Measurements from ENCODE around the gene ME1. TPM values are rescaled to one million over a fixed set of nuclear protein-coding genes. Genes with fewer than 3 reads are reported as not detected.

The ME1 gene
- total RNA-seq, 3 donors from 2014 or later, result 2.6 to 10.4 (median 7.3) TPM

- intact Hi-C loops (cut with DNase I, micrococcal nuclease), result no loop called here
- no peak for ATAC-seq
These were observed 97.4 kb downstream of the ME1 start for GRCh38 chr6:83333500-83333899.

GRCh38 chr6:83314693-83315092, 116.2 kb downstream of the ME1 start:
- ATAC-seq, result no peak
- intact Hi-C loops (cut with DNase I, micrococcal nuclease), result no loop called here

More at GRCh38 chr6:83333500-83333899, 97.4 kb downstream of the ME1 start:
- TF ChIP-seq, protein P1, sequence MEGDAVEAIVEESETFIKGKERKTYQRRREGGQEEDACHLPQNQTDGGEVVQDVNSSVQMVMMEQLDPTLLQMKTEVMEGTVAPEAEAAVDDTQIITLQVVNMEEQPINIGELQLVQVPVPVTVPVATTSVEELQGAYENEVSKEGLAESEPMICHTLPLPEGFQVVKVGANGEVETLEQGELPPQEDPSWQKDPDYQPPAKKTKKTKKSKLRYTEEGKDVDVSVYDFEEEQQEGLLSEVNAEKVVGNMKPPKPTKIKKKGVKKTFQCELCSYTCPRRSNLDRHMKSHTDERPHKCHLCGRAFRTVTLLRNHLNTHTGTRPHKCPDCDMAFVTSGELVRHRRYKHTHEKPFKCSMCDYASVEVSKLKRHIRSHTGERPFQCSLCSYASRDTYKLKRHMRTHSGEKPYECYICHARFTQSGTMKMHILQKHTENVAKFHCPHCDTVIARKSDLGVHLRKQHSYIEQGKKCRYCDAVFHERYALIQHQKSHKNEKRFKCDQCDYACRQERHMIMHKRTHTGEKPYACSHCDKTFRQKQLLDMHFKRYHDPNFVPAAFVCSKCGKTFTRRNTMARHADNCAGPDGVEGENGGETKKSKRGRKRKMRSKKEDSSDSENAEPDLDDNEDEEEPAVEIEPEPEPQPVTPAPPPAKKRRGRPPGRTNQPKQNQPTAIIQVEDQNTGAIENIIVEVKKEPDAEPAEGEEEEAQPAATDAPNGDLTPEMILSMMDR (IDR thresholded peaks at IDR 0.05), result no peak
- Histone ChIP-seq H3K9me3 (no peaks in the 10 kb centered on the region), H3K4me1 (ENCODE audit: low read depth) (no peaks in the 10 kb centered on the region), H3K4me3 (no peak overlapping the region), H3K36me3 (ENCODE audit: low read depth) (no peaks in the 10 kb centered on the region)
- no peak for DNase-seq

GRCh38 chr6:83313882-83314281, 117.0 kb downstream of the ME1 start:
- no peak for ATAC-seq
- no peak overlapping the region for H3K4me3 ChIP-seq
- DNase-seq, result no peak
- intact Hi-C loops (cut with DNase I, micrococcal nuclease), result no loop called here
- H3K36me3 ChIP-seq (ENCODE audit: low read depth), result no peaks in the 10 kb centered on the region
- H3K4me1 ChIP-seq (ENCODE audit: low read depth), result no peaks in the 10 kb centered on the region
- no peaks in the 10 kb centered on the region for H3K9me3 ChIP-seq
- TF ChIP-seq, protein P1 (IDR thresholded peaks at IDR 0.05), result no peak

More at GRCh38 chr6:83314693-83315092, 116.2 kb downstream of the ME1 start:
- Histone ChIP-seq H3K9me3 (no peaks in the 10 kb centered on the region), H3K4me1 (ENCODE audit: low read depth) (no peaks in the 10 kb centered on the region), H3K4me3 (no peak overlapping the region), H3K36me3 (ENCODE audit: low read depth) (no peaks in the 10 kb centered on the region)
- no peak for DNase-seq
- TF ChIP-seq, protein P1 (IDR thresholded peaks at IDR 0.05), result no peak

GRCh38 chr6:83311231-83311630, 119.6 kb downstream of the ME1 start:
- no peak overlapping the region for H3K4me3 ChIP-seq
- TF ChIP-seq, protein P1 (IDR thresholded peaks at IDR 0.05), result no peak
- H3K9me3 ChIP-seq, result no peaks in the 10 kb centered on the region
- intact Hi-C loops (cut with DNase I, micrococcal nuclease), result no loop called here
- no peaks in the 10 kb centered on the region for H3K4me1 ChIP-seq (ENCODE audit: low read depth)
- no peaks in the 10 kb centered on the region for H3K36me3 ChIP-seq (ENCODE audit: low read depth)
- ATAC-seq (no peak), DNase-seq (no peak)

DNA sequence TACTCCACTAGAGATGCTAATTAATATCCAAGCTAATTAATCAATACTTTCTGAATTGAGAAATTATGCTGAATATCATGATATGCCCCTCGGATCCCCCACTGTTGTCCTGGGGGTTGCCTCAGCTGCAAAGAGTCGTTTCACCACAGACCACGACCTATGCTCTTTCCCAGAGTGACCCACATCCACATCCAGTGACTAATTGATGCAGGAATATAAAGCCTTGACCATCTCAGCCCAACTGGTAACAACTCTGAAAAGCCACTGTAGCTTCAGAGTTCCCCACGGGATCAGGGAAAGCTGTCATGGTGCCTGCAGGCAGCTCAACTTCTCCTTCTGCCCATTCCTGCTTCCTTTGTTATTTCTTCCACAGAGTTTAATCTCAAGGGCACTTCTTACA, 120.8 kb downstream of the ME1 start:
- no peak for ATAC-seq
- H3K4me3 ChIP-seq, result no peak overlapping the region
- H3K4me1 ChIP-seq (ENCODE audit: low read depth), result no peaks in the 10 kb centered on the region
- H3K36me3 ChIP-seq (ENCODE audit: low read depth), result no peaks in the 10 kb centered on the region
- no peak for DNase-seq
- TF ChIP-seq, protein P1 (IDR thresholded peaks at IDR 0.05), result no peak
- H3K9me3 ChIP-seq, result no peaks in the 10 kb centered on the region
- intact Hi-C loops (cut with DNase I, micrococcal nuclease), result no loop called here

- H3K36me3 ChIP-seq (ENCODE audit: low read depth), result no peaks in the 10 kb centered on the region
- no peaks in the 10 kb centered on the region for H3K9me3 ChIP-seq
- no peak overlapping the region for H3K4me3 ChIP-seq
- DNase-seq, result no peak
- ATAC-seq, result no peak
- TF ChIP-seq, protein P1 (IDR thresholded peaks at IDR 0.05), result no peak
- intact Hi-C loops (cut with DNase I, micrococcal nuclease), result no loop called here
- H3K4me1 ChIP-seq (ENCODE audit: low read depth), result no peaks in the 10 kb centered on the region
These were observed 121.5 kb downstream of the ME1 start for GRCh38 chr6:83309344-83309743.
